Measurements from ENCODE around the gene TM4SF18.
"Not testable (repeated sequence)": the region's sequence is repeated elsewhere in the genome, so short reads cannot be mapped to it uniquely, and the experiment has no call there.

TM4SF18 gene

GRCh38 chr3:149333176-149333859, at the start of gene TM4SF18:
TM4SF18 (minus strand) TSS chr3:149333636; CDS start chr3:149333382, 254 bp downstream.
- no peak for DNase-seq

GRCh38 chr3:149382518-149382917, 49.1 kb upstream of the TM4SF18 start:
- DNase-seq: no peak

GRCh38 chr3:149382101-149382467, 48.6 kb upstream of the TM4SF18 start:
- no peak for DNase-seq

- DNase-seq: no peak
These were observed 48.0 kb upstream of the TM4SF18 start for GRCh38 chr3:149381173-149382100.

GRCh38 chr3:149380220-149380619, 46.8 kb upstream of the TM4SF18 start:
- not testable (repeated sequence) for DNase-seq

GRCh38 chr3:149378478-149379309, 45.3 kb upstream of the TM4SF18 start:
- DNase-seq: no peak

- DNase-seq: no peak
These were observed 44.2 kb upstream of the TM4SF18 start, which contains the start of gene TM4SF1 for GRCh38 chr3:149377408-149378364. TM4SF1 (minus strand) TSS chr3:149377649; CDS start chr3:149377547, 102 bp downstream.

- no peak for DNase-seq
These were observed 43.4 kb upstream of the TM4SF18 start for GRCh38 chr3:149376718-149377407.

- no peak for DNase-seq
These were observed 42.2 kb upstream of the TM4SF18 start for GRCh38 chr3:149375501-149376196.

- DNase-seq: no peak
These were observed 41.5 kb upstream of the TM4SF18 start for GRCh38 chr3:149374793-149375500.

- DNase-seq: no peak
These were observed 41.0 kb upstream of the TM4SF18 start for GRCh38 chr3:149374391-149374790.

GRCh38 chr3:149373235-149374125, 40.0 kb upstream of the TM4SF18 start:
- no peak for DNase-seq

GRCh38 chr3:149371723-149372114, 38.3 kb upstream of the TM4SF18 start:
- DNase-seq: no peak

GRCh38 chr3:149371001-149371722, 37.7 kb upstream of the TM4SF18 start:
- no peak for DNase-seq

GRCh38 chr3:149369991-149370866, 36.8 kb upstream of the TM4SF18 start:
- DNase-seq: no peak

GRCh38 chr3:149368674-149369497, 35.5 kb upstream of the TM4SF18 start:
- DNase-seq: no peak
